Neural progenitor cell (in vitro differentiated cells): Measurements from ENCODE around the gene ATP11A.

Experiments
- EZH2 ChIP-seq: fragments of 200-600 bp; sonication (generic); IDR thresholded peaks from 2 replicates; pipeline ENCODE4 v1.6.1; 2017; ENCODE audit warnings: antibody characterized with exemption, mild to moderate bottlenecking, moderate library complexity
- EZH2phosphoT487 ChIP-seq: fragments of 200-600 bp; sonication (generic); IDR thresholded peaks from 2 replicates; pipeline ENCODE4 v1.6.1; 2017; ENCODE audit warnings: antibody characterized with exemption
- TF ChIP-seq, protein P1 (sequence below): fragments of 200-600 bp; sonication (generic); IDR thresholded peaks from 2 replicates; pipeline ENCODE4 v1.5.1; 2017; ENCODE audit warnings: antibody characterized with exemption, mild to moderate bottlenecking

DNA sequence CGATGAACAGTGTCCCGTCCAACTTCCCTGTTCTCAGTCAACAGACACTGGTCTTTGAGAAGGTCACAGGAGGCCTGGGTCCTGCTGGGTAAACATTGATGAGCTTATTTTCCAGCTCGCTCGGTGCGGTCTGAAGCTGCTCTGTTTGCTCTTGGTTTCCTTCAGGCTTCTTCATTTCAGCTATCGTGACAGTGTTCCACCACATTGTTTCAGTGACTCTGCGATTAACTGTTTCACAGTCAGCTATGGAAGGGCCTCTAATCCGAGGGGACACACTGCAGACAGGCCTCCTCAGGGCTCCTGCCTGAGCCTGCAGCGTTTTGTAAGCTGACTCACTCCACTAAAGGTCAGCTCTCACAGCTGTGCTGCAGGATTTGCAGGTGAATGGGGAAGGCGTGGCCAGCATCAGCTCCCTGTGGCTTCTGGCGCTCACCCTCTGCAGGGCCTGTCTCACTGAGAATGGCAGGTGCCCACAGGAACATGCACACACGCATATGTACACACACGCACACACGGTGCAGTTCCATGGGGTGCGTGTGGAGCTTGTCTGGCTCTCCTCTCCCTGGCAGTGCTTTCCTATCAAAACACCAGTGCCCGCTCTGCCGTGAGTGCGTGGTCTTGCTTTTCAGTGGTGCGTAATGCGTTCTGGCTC is 216.3 kb downstream of the ATP11A start:
- no peak for TF ChIP-seq EZH2phosphoT487
- no peak for TF ChIP-seq EZH2
- TF ChIP-seq, protein P1, sequence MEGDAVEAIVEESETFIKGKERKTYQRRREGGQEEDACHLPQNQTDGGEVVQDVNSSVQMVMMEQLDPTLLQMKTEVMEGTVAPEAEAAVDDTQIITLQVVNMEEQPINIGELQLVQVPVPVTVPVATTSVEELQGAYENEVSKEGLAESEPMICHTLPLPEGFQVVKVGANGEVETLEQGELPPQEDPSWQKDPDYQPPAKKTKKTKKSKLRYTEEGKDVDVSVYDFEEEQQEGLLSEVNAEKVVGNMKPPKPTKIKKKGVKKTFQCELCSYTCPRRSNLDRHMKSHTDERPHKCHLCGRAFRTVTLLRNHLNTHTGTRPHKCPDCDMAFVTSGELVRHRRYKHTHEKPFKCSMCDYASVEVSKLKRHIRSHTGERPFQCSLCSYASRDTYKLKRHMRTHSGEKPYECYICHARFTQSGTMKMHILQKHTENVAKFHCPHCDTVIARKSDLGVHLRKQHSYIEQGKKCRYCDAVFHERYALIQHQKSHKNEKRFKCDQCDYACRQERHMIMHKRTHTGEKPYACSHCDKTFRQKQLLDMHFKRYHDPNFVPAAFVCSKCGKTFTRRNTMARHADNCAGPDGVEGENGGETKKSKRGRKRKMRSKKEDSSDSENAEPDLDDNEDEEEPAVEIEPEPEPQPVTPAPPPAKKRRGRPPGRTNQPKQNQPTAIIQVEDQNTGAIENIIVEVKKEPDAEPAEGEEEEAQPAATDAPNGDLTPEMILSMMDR: no peak
